Measurements from ENCODE around the gene MAP1B. TPM values are rescaled to one million over a fixed set of nuclear protein-coding genes. Genes with fewer than 3 reads are reported as not detected.
A peak's percentile ranks its signal among the peaks of the same experiment; 100 is the strongest.

Gene MAP1B
- total RNA-seq, 1 experiment from 2014 or later = 26.4 TPM

GRCh38 chr5:72223371-72223770 lies 116.1 kb downstream of the MAP1B start:
- no peak for DNase-seq (ENCODE audit: low read depth)

- no peak for DNase-seq (ENCODE audit: low read depth)
Observed at GRCh38 chr5:72224946-72225463, 117.7 kb downstream of the MAP1B start.

- DNase-seq (ENCODE audit: low read depth) = no peak
Observed at GRCh38 chr5:72225741-72226140, 118.5 kb downstream of the MAP1B start.

- DNase-seq (ENCODE audit: low read depth) = no peak
Observed at GRCh38 chr5:72226950-72227349, 119.7 kb downstream of the MAP1B start.

GRCh38 chr5:72228960-72229359 lies 121.7 kb downstream of the MAP1B start:
- DNase-seq (ENCODE audit: low read depth) = no peak

- DNase-seq (ENCODE audit: low read depth) = peak; percentile 79
Observed at GRCh38 chr5:72231991-72232703, 124.9 kb downstream of the MAP1B start.

- no peak for DNase-seq (ENCODE audit: low read depth)
Observed at GRCh38 chr5:72232838-72233237, 125.6 kb downstream of the MAP1B start.

GRCh38 chr5:72233835-72234234 lies 126.6 kb downstream of the MAP1B start:
- no peak for DNase-seq (ENCODE audit: low read depth)

- peak; percentile 63 for DNase-seq (ENCODE audit: low read depth)
Observed at GRCh38 chr5:72234265-72234700, 127.0 kb downstream of the MAP1B start.

GRCh38 chr5:72234868-72235267 lies 127.6 kb downstream of the MAP1B start:
- no peak for DNase-seq (ENCODE audit: low read depth)

- no peak for DNase-seq (ENCODE audit: low read depth)
Observed at GRCh38 chr5:72235725-72236124, 128.4 kb downstream of the MAP1B start.

GRCh38 chr5:72237415-72237814 lies 130.1 kb downstream of the MAP1B start:
- DNase-seq (ENCODE audit: low read depth) = no peak

- DNase-seq (ENCODE audit: low read depth) = no peak
Observed at GRCh38 chr5:72237879-72238278, 130.6 kb downstream of the MAP1B start.

- DNase-seq (ENCODE audit: low read depth) = no peak
Observed at GRCh38 chr5:72238712-72239445, 131.6 kb downstream of the MAP1B start.

GRCh38 chr5:72241346-72242003 lies 134.2 kb downstream of the MAP1B start:
- peak; percentile 3 for DNase-seq (ENCODE audit: low read depth)

- peak; percentile 79 for DNase-seq (ENCODE audit: low read depth)
Observed at GRCh38 chr5:72242796-72243475, 135.7 kb downstream of the MAP1B start.

- no peak for DNase-seq (ENCODE audit: low read depth)
Observed at GRCh38 chr5:72243706-72244105, 136.4 kb downstream of the MAP1B start.

- peak; percentile 64 for DNase-seq (ENCODE audit: low read depth)
Observed at GRCh38 chr5:72244862-72245371, 137.6 kb downstream of the MAP1B start.

- DNase-seq (ENCODE audit: low read depth) = no peak
Observed at GRCh38 chr5:72245546-72245945, 138.3 kb downstream of the MAP1B start.

GRCh38 chr5:72245951-72246532 lies 138.8 kb downstream of the MAP1B start:
- peak; percentile 17 for DNase-seq (ENCODE audit: low read depth)

GRCh38 chr5:72246954-72247442 lies 139.7 kb downstream of the MAP1B start:
- DNase-seq (ENCODE audit: low read depth) = peak; percentile 24

All from RPMI7951 (cell line).